Uterus (tissue), 2 donors: ENCODE data around the gene ATXN1L.

Source experiments
- CTCF ChIP-seq, 4 experiments: fragments of 200-600 bp in 2 of 4; fragments of 450-650 bp in 2 of 4; sonication (generic) in 2 of 4; IDR thresholded peaks; one replicate each; pipeline ENCODE4 v1.5.1; 2016 to 2019; ENCODE audit warnings: antibody characterized with exemption in 4 of 4, mild to moderate bottlenecking in 2 of 4, moderate library complexity in 1 of 4
- POLR2A ChIP-seq, 2 donors: fragments of 450-650 bp; IDR thresholded peaks; one replicate each; pipeline ENCODE4 v1.6.1; 2016; ENCODE audit warnings: antibody characterized with exemption in 2 of 2, mild to moderate bottlenecking in 1 of 2, moderate library complexity in 1 of 2

- TF ChIP-seq POLR2A (IDR thresholded peaks at IDR 0.05): no peak
- no peak for TF ChIP-seq CTCF (IDR thresholded peaks at IDR 0.05)
Measured at GRCh38 chr16:71869089-71869488, 23.3 kb downstream of the ATXN1L start.
